Activated B cell treated with CpG ODN at 0.5 μM for 24 hours (primary cell): ENCODE data around the gene CTRL. TPM values are rescaled to one million over a fixed set of nuclear protein-coding genes. Genes with fewer than 3 reads are reported as not detected.
"Not testable (repeated sequence)": the region's sequence is repeated elsewhere in the genome, so short reads cannot be mapped to it uniquely, and the experiment has no call there.

Experiments
- ATAC-seq: fragments of 200-7000 bp; cut with Tn5 transposase; one replicate; pipeline ENCODE4 v1.10.0; 2021; ENCODE audit warnings: low read depth, mild to moderate bottlenecking, moderate library complexity
- CTCF ChIA-PET: fragments of 350-600 bp; sonication (Branson Sonifier 250); formaldehyde crosslinking; loops from one replicate; lab custom pipeline; 2021; ENCODE audit warnings: antibody characterized with exemption; lab: Charles Lee
- POLR2A ChIA-PET: fragments of 350-600 bp; sonication (Branson Sonifier 250); formaldehyde crosslinking; loops from one replicate; lab custom pipeline; 2021; ENCODE audit warnings: antibody characterized with exemption; lab: Charles Lee
- DNase-seq: peaks from one replicate; pipeline ENCODE4 v3.0.0; 2022
- H3K27ac Mint-ChIP-seq: one replicate; pipeline ENCODE4 v1.8.0; 2020; ENCODE audit warnings: mixed read lengths
- H3K27me3 Mint-ChIP-seq: one replicate; pipeline ENCODE4 v1.8.0; 2021; ENCODE audit warnings: mixed read lengths
- H3K36me3 Mint-ChIP-seq: one replicate; pipeline ENCODE4 v1.8.0; 2021; ENCODE audit warnings: low read depth, mixed read lengths
- H3K4me1 Mint-ChIP-seq: one replicate; pipeline ENCODE4 v1.8.0; 2021; ENCODE audit warnings: mixed read lengths
- H3K4me3 Mint-ChIP-seq: one replicate; pipeline ENCODE4 v1.8.0; 2020; ENCODE audit warnings: mild to moderate bottlenecking, mixed read lengths
- H3K9me3 Mint-ChIP-seq: one replicate; pipeline ENCODE4 v1.8.0; 2020; ENCODE audit warnings: mixed read lengths
- intact Hi-C: fragments of 100-400 bp; cut with micrococcal nuclease; formaldehyde crosslinking; loops from one replicate; pipeline ENCODE4 v1.15.1; 2024
- total RNA-seq: library from RNA; stranded (reverse); gene quantifications from 2 replicates; pipeline ENCODE4 v1.2.3, GENCODE V29; 2022
- TF ChIP-seq, protein P1 (sequence below): fragments of 200-600 bp; IDR thresholded peaks from one replicate; pipeline ENCODE4 v1.8.0; 2022; ENCODE audit warnings: antibody characterized with exemption, mild to moderate bottlenecking

Gene CTRL
- total RNA-seq, 1 donor from 2014 or later, result 6.2 TPM

DNA sequence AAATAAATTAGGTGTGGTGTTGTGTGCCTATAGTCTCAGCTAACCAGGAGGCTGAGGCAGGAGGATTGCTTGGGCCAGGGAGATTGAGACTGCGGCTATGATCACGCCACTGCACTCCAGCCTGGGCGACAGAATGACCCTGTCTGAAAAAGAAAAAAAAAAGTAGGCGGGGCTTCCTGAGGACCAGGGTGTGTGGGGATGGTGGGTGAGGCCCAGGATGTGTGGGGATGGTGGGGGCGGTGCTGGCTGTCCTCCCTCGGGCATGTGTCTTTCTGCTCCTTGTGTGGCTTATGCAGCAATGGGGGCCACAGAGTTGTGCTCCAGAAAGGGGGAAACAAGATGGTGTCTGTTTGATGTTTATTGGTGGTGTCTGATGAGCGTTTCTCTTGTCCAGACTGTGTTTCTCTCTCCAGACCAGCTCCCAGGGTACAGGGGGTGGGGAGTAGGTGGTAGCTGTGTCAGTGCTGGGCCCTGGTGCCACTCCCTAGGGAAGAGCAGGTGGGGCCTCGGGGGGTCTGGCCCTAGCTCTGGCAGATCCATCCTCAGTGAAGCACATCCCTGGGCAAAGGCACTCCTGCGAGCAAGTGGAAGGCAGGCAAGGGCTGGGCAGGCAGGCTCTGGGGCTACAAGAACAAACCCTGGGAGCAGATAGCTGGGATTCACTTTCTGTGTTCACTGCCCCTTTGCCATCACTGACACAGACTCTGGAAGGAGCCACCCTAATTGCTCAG lies 10.0 kb upstream of the CTRL start:
- peak overlapping the region; percentile 30 for H3K27ac Mint-ChIP-seq
- H3K9me3 Mint-ChIP-seq, result no peaks in the 10 kb centered on the region

DNA sequence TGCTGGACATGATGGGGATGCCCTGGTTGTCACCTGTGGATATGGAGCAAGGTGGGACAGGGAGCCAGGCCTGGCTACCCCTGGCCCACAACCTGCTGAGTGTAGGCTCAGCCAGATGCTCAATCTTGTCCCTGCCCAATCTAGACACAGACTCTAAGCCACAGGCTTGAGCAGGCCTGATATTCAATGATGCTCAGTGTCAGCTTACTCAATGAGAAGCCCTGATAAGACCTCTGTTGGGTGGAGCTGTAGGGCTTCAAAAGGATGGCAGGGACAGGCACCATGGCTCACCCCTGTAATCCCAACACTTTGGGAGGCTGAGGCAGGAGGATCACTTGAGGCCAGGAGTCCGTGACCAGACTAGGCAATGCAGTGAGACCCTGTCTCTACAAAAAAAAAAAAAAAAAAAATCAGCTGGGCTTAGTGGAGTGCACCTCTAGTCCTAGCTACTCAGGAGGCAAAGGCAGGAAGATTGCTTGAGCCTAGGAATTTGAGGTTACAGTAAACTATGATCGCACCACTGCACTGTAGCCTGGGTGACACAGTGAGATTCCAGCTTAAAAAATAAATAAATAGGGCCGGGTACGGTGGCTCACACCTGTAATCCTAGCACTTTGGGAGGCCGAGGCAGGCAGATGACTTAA lies 8.9 kb upstream of the CTRL start:
- Mint-ChIP-seq H3K36me3 (peaks cover 20% of the 10 kb centered on the region), H3K27ac (peak overlapping the region; percentile 66), H3K27me3 (no peaks in the 10 kb centered on the region), H3K9me3 (no peaks in the 10 kb centered on the region), H3K4me1 (peaks cover 30% of the 10 kb centered on the region), H3K4me3 (peak overlapping the region; percentile 4)
- ChIA-PET POLR2A (interaction anchor here (0.6 to 0.8 kb wide), 2 partner anchors 60 to 104 kb away, joined by 3 read pairs; no protein-coding TSS in a partner anchor), CTCF (interaction anchor here (0.6 to 2.9 kb wide), 5 partner anchors 45 to 257 kb away, joined by 3 to 15 read pairs (median 4); no protein-coding TSS in a partner anchor)
- no peak for ATAC-seq
- DNase-seq, result no peak
- TF ChIP-seq, protein P1, sequence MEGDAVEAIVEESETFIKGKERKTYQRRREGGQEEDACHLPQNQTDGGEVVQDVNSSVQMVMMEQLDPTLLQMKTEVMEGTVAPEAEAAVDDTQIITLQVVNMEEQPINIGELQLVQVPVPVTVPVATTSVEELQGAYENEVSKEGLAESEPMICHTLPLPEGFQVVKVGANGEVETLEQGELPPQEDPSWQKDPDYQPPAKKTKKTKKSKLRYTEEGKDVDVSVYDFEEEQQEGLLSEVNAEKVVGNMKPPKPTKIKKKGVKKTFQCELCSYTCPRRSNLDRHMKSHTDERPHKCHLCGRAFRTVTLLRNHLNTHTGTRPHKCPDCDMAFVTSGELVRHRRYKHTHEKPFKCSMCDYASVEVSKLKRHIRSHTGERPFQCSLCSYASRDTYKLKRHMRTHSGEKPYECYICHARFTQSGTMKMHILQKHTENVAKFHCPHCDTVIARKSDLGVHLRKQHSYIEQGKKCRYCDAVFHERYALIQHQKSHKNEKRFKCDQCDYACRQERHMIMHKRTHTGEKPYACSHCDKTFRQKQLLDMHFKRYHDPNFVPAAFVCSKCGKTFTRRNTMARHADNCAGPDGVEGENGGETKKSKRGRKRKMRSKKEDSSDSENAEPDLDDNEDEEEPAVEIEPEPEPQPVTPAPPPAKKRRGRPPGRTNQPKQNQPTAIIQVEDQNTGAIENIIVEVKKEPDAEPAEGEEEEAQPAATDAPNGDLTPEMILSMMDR, result no peak
- intact Hi-C loops, result no loop called here

More for the DNA sequence above, 10.0 kb upstream of the CTRL start:
- ATAC-seq (no peak), DNase-seq (no peak)
- Mint-ChIP-seq H3K36me3 (peaks cover 17% of the 10 kb centered on the region), H3K27me3 (no peaks in the 10 kb centered on the region), H3K4me1 (peaks cover 27% of the 10 kb centered on the region), H3K4me3 (no peak overlapping the region)
- TF ChIP-seq, protein P1, result no peak
- CTCF ChIA-PET, result interaction anchor here (0.6 to 2.9 kb wide), 11 partner anchors 9 to 258 kb away, joined by 3 to 15 read pairs (median 3); no protein-coding TSS in a partner anchor
- intact Hi-C loops, result no loop called here
- POLR2A ChIA-PET, result interaction anchor here (1.0 to 1.4 kb wide), 2 partner anchors 9 to 43 kb away, joined by 3 read pairs; no protein-coding TSS in a partner anchor

DNA sequence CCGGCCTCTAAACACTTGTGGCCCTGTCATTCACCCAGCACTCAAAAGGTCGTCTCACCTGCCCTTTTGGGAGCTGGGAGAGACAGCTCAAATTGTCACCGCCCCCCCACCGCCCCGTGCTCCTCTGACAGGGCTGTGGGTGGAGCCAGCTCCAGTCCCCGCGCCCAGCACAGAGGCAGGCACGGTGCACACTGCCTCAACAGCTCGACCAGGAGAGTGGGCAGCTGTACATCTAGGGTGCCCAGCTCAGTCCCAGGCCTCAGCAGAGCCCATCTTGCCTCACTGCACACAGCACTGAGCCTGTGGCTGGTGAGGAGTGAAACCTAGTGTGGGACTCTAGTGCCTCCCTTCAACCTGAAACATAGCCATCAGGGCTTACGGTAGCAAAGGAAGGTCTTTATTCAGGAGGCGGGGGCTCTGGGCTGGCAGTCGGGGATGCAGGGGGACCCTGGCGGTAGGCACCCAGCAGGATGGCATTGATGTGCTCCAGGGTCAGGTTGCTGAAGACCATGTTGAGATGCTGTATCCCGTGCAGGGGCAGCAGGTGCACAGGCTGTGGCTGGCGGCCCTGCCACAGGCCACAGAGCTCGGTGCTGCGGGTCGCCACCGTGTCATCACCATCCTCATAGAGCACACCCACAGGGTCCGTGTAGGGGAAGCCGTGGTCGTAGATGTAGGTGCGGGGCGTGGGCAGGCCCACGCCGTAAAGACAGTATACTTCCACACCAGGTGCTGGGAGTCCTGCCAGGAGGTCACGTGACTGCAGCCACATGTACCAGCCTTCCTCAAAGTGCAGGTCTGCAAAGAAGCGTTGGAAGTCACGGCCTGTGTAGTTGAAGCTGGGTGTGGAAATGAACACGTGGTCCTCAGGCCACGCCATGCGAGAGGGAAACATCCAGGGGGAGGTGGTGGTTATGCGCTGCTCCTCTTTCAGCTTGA lies 8.1 kb upstream of the CTRL start:
- intact Hi-C loops, result no loop called here

DNA sequence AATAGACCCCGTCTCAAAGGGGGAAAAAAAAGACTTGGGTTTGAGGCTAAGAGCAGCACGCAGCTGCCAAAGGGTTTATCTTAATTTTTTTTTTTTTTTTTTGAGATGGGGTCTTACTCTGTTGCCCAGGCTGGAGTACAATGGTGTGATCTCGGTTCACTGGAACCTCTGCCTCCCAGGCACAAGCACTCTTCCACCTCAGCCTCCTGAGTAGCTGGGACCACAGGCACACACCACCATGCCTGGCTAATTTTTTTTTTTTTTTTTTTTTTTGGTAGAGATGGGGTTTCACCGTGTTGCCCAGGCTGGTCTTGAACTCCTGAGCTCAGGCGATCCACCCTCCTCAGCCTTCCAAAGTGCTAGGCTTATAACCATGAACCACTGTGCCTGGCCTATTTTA lies 6.1 kb upstream of the CTRL start:
- ChIA-PET POLR2A (interaction anchor here (0.6 to 3.4 kb wide), 4 partner anchors 30 to 121 kb away, joined by 4 to 28 read pairs (median 24); partner anchors contain the start of genes DDX28, DUS2 and SLC12A4), CTCF (interaction anchor here (0.7 kb wide), 1 partner anchor 54 kb away, joined by 3 read pairs; no protein-coding TSS in a partner anchor)
- intact Hi-C loops, result loop anchor here (2.0 kb wide), 1 partner anchor 269 kb away; no protein-coding TSS in a partner anchor
- not testable (repeated sequence) for H3K4me3 Mint-ChIP-seq, DNase-seq, H3K27me3 Mint-ChIP-seq, H3K9me3 Mint-ChIP-seq, ATAC-seq, H3K27ac Mint-ChIP-seq
- H3K36me3 Mint-ChIP-seq, result peaks cover 40% of the 10 kb centered on the region
- peaks cover 37% of the 10 kb centered on the region for H3K4me1 Mint-ChIP-seq

More for the DNA sequence above, 8.1 kb upstream of the CTRL start:
- Mint-ChIP-seq H3K27ac (peak overlapping the region; percentile 66), H3K27me3 (no peaks in the 10 kb centered on the region), H3K36me3 (peaks cover 22% of the 10 kb centered on the region), H3K9me3 (no peaks in the 10 kb centered on the region), H3K4me3 (peak overlapping the region; percentile 4), H3K4me1 (peaks cover 37% of the 10 kb centered on the region)
- TF ChIP-seq, protein P1, result no peak
- DNase-seq (no peak), ATAC-seq (no peak)
- ChIA-PET POLR2A (interaction anchor here (0.8 kb wide), 1 partner anchor 60 kb away, joined by 3 read pairs; no protein-coding TSS in a partner anchor), CTCF (interaction anchor here (1.5 to 2.9 kb wide), 3 partner anchors 47 to 101 kb away, joined by 4 to 15 read pairs (median 12); no protein-coding TSS in a partner anchor)
